HG03575 (cell line): Measurements from ENCODE around the gene TRIOBP.

Source experiments
- ATAC-seq: cut with Tn5 transposase; IDR thresholded peaks from one replicate; pipeline ENCODE4 v1.9.1; 2021; ENCODE audit not compliant: unreplicated experiment, insufficient number of reproducible peaks, low FRiP score; ENCODE audit errors: extremely low read depth

Gene TRIOBP

DNA sequence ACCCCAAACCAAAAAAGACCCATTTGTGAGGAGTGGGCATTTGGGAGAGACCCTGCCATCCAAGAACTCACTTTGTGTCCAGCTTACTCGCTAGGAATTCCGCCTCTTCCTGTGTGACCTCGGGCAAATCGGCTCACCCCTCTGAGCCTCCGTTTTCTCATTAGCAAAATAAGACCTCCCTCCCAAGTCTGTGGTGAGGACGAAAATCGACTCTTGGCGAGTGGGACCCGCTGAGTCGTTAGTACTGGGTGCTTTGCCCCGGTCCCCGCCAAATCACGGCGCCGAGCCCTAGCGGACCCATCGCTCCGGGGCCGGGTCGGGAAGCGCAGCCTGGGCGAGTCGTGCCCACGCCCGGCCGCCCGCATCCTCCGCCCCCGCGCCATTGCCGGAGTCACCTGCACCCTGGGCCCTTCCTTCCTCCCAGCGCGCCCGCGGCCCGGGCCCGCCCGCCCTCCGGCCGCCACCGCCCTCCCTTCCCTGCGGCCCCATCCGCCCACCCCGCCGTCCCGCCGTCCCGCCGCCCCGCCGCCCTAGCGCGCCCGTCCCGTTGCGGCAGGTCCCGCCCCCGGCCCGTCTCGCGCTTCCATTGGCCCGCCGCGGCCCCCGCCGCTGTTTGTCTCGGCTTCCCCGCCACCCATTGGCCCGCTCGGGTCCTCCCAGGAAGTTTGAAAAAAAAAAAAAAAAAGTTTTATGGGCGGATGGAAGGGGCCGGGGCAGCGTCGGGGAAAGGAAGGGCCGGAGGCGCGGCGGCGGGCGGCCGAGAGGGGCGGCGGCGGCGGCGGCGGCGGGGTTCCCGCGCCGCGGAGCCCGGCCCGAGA is 48.9 kb downstream of the TRIOBP start:
- no peak for ATAC-seq

DNA sequence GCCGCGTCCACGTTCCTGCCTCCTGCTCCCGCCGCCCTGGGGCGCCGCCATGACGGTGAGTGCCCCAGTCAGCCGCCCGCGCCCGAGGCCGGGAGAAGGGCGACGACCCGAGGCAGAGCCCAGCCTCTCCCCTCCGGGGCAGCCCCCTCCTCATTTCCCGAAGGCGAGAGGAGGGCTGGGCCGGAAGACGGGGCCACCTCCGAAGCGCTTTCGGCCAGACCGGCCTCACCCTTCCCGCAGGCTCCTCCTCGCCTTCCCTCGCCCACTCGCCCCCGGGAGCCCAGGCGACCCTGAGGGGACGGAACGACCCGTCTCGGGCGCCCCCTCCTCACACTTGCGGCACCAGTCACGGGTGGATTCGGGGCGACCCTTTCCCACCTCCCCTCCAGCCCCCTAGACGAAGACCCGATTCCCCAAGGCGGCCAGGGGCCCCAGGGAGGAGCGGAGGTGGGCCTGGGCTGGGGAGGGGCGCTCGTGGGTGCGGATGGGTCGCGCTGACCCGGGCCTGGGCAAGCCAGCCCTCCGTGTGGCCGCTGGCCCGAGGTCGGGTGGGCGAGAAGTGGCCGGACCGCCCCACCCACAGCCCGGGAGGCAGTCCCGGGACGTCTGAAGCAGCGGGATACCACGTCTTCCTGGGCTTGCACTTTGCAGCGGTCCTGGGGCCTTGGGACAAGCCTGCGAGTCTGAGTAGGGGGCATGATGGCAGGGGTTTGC is 49.7 kb downstream of the TRIOBP start:
- no peak for ATAC-seq

DNA sequence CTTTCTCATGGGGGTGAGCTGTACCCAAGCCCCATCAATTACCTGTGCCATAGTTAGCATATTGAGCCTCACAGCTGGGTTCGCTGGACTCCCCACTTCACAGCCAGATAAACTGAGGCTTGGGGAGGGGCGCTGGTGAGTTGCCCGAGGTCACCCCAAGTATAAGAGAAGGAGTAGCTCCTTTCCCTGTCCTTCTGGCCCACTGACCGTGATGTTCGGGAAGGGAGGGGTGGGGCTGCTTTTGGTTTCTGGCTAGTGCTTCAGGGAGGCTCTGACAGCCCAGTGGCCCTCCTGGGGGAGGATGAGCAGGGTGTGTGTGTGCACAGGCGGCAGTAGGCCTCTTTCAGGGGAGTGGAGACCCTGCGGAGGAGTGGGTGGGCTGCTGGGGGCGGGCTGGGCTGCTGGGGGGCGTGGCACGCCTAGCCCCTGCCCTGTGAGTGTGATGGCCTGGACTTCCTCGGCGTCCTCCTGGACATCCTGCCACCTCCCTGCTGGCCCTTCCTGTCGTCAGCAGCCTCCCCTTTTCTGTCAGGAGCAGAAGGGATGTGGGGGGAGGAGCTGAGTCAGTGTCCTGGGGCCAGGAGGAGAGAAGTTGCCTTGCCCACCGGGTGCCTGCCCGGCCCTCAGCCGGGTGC is 50.3 kb downstream of the TRIOBP start:
- ATAC-seq, result no peak

DNA sequence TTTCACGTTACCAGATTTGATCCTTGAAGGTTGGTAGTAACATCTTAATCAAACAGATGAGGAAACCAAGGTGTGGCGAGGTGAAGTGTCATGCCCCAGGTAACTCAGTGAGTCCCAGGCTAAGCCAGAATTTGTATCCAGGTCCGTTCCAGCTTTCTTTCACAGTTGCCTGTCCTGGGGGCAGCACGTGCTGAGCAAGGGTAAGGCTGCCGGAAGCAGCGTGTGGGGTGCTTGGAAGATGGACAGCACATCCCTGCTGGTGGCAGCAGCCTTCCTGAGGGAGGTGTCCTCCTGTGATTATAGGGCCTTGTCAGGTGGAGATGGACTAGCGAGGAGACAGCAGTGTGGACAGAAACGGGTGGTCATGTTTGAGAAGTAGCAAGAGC is 50.9 kb downstream of the TRIOBP start:
- ATAC-seq, result no peak

DNA sequence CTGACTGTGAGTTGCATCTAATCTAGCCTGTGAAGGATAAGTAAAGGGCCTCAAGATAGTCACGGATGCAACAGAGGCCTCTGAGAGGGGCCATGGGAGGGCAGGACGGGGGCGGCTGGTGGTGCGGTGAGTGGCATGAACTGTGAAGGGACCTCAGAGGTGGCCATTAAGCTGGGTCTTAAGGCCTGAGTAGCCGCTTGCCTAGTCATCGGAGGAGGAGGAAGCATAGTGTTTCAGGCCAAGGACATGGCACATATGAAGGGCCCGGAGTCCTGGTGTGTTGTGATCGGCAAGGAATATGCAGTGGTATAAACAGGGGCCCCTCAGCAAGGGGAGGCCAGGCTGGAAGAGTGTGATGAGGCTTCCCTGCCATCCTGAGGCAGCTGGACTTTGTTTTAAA is 51.8 kb downstream of the TRIOBP start:
- no peak for ATAC-seq

DNA sequence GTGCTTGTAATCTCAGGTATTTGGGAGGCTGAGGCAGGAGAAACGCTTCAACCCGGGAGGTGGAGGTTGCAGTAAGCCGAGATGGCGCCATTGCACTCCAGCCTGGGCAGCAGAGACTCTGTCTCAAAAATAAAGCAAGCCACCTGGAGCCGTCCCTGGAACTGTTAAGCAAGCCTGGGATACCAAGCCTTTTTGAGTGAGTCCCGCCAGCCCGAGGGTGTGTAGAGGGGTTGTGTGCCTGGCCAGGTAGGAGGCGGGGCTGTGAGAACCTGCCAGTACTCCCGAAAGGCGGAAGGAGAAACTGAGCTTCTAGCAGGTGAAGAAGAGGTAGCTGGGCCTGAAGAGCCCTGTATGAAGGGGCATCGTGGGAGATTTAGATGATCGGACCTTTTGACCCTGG is 52.4 kb downstream of the TRIOBP start:
- no peak for ATAC-seq

DNA sequence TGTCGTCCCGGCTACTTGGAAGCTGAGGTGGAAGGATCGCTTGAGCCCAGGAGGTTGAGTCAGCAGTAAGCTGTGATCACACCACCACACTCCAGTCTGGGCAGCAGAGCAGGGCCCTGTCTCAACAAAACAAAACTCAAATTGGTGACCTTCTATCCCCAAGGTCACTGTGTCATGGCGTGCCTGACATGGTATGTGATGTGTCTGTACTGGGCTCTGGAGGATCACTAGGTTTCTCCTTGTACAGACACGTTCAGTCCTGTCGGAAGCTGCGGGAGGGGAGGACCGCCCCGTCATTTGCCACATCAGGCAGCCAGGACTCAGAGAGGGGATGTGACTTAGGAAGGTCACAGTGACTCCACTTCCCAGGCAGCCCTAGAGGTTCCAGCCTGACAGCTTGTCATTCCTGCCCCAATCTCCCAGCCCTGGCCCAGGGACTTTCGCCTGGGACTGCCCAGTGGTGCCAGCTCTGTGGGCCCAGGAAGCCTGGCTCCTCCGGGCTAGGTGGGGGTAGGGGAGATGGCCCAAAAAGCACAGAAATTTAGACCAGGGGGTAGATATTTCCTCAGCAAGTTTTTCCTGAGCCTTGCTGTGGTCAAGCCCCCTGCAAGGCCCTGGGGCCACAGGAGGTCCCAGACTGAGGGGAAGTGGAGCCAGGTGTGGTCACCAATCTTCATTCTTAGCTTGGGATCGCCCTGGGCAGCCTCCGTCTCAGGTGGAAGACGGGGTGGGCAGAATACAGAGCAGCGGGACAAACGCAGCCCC is 53.2 kb downstream of the TRIOBP start:
- no peak for ATAC-seq

DNA sequence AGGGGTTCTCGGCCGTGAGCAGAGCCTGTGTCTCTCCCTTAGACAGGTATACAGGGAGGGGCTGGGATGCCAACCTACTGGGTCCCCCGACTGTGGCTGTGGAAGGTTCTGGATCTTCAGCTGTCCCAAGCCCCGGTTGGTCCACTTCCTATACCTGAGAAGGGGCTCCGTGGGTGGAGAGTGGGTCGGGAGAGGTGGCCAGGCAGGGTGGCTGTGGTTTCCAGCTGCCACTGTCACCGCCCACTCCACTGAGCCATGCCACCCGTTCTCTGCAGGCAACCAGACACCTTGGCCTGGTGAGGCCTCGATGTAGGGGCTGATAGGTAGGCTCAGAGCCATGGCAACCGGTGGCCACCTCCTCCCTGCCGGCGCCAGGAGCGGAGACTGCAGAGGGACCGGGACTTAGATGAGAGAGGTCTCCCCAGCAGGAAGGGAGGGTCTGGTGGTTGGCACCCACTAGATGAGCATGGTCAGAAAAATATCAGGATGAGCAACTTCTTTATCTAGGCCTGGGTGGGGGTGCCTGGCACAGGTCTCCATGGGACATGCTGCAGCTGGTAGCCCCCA is 53.8 kb downstream of the TRIOBP start:
- no peak for ATAC-seq

DNA sequence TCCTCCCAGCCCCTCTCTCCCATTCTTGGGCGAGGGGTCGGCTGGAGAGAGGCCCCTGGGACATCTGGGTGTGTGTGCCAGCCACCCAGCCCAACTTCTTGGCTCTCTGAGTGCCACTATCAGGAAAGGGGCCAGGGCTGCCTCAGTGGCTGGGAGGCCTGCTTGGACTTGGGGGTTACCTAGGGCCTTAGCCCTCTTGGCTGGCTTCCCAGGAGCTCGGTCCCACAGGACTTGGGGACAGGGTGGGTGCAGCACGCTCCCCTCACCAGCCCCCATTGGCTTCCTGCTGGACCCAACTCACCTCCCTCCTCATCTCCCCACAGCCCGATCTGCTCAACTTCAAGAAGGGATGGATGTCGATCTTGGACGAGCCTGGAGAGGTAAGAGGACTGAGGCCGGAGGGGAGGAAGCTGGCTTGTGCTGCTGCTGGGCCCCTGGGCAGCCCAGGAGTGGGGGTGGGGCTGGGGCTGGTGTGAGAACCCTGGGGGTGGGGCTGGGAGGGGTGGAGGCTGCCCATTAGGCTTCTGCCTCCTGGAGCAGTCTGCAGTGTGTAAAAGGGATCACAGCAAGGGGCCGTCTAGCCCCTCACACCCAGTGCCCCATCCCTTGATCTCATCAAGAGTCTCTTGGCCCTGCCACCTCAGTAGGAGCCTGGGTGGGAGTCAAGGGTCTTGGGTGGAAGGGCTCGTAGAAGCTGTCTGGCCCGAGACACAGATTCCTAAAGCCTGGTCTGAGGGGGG is 54.8 kb downstream of the TRIOBP start:
- no peak for ATAC-seq

DNA sequence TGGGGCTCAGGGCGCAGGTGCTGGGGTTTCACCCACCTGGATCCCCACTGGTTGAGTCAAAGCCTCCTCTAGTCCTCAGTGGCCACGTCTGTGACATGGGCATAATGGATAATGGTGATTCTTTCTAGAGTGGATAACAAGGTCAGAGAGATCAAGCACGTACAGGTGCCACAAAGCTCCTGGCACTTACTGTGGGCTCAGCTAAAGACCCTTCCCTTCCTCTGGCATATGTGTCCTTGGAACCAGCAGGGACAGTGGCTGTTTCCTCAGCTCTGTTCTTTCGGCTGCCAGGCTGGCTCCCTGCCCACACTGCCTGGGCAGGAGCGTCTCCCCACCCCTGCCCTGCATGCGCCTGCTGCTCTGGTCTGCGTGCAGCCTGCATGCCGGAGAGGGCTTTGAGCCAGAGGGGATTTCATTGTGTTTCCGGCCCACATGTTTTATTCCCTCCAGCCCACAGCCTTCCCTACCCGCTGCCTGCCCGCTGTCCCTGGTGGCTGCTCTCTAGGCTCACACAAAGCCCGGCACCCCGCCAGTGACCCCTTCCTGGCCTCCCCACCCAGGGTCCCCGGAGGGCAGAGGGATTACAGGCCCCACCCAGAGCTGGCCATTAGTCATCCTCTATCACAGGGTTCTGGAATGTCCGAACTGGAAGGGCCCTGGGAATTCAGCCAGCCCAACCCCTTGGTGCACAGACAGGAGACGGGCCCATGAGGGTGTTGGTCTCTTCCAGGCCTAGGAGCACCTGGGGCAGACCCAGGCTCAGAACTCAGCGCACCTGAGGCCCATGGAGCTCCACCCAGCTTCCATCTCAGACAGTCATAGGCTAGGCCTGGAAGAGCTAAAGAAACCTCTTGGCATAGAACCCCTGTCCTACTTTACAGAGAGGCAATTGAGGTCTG is 55.6 kb downstream of the TRIOBP start:
- no peak for ATAC-seq

DNA sequence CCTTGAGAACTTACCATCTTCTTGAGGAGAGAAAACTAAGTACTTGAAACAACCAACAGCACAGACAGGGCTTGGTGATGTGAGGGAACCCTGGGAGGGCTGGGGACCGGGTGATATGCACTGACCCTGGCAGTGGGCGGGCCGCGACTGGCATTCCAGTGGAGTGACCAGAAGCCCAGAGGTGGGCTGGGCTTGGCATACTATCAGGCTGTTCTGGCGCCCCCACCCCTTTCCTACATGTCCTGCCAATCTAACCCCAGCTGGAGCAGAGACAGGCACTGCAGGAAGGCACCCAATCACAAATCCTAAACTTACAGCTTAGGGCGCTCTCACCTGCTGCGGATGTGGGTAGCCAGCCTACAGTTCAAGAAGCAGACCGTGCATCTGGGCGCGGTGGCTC is 56.9 kb downstream of the TRIOBP start:
- ATAC-seq, result no peak

DNA sequence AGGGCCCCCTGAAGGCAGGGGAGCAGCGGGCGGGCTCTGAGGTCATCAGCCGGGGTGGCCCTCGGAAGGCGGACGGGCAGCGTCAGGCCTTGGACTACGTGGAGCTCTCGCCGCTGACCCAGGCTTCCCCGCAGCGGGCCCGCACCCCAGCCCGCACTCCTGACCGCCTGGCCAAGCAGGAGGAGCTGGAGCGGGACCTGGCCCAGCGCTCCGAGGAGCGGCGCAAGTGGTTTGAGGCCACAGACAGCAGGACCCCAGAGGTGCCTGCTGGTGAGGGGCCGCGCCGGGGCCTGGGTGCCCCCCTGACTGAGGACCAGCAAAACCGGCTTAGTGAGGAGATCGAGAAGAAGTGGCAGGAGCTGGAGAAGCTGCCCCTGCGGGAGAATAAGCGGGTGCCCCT is 60.8 kb downstream of the TRIOBP start:
- ATAC-seq, result no peak

DNA sequence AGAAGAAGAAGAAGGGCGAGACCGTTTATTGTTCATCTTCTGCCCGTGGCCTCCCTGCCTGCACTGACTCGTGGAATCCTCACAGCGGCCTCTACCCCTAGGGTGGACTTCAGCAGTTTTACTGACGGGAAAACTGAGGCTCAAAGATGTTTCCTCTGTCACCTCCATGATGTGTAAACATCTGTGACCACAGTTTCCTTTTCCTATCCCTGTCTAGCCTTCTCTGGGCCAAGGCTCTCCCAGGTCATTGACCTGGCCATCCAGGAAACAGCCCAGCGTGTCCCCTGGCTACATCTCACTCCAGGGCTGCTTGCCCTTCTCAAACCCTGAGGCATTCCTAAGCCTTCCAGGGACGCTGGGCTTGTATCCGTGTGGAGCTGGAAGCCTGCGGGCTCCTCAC is 61.8 kb downstream of the TRIOBP start:
- ATAC-seq, result no peak

DNA sequence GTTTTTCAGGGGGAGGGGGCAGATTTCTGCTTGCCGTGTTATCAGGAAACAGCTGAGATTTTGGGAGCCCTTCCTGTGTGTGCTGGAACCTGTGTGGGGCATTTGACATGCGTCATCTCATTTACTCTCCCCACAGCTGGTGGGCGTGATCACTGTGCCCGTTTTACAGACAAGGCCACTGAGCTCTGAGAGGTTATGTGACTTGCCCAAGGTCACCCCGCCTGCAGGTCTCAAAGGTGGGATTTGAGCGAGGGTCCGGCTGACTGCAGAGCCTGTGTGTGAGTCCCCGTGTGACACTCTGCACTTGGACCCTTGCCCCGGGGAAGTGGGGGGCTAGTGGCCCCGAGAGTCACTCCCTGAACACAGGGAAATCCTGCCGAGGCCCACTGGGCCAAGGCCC is 62.4 kb downstream of the TRIOBP start:
- ATAC-seq, result no peak

DNA sequence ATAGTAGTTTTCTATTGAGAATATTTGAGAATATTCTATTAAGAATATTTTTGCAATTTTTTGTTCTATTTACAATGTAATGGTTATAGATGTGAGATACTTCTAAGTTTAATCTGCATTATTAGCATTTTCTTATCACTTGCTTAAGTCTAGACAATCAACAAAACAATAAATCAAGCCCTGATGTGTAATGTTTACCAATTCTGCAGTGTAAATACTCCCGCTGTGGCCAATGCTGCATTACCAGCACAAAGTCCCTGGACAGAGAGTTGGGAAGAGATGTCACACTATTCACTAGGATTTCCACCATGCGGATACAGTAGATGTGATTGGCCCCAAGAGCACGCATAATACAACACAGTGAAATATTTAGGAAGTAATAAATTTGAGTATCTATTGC is 63.3 kb downstream of the TRIOBP start:
- no peak for ATAC-seq

DNA sequence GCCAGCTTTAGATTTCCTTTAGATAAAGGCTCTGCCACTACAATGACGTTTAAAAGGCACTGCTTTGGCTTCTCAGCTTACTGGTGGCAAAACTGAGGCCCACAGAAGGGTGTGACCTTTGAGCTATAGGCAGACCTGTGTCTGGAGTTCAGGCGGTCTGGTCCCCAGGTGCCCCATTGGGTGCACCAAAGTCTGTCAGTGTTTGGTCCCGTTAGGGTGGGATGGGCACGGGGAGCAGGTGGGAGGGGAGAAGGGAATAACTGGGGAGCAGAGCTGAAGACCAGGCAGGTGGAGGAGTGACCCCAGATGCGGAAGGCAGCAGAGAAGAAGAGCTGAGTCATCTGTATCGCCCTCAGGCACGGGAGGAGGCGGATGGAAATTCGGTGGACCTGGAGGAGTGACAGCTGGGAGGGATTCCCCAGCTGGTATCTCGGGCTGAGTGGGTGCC is 65.6 kb downstream of the TRIOBP start:
- no peak for ATAC-seq

DNA sequence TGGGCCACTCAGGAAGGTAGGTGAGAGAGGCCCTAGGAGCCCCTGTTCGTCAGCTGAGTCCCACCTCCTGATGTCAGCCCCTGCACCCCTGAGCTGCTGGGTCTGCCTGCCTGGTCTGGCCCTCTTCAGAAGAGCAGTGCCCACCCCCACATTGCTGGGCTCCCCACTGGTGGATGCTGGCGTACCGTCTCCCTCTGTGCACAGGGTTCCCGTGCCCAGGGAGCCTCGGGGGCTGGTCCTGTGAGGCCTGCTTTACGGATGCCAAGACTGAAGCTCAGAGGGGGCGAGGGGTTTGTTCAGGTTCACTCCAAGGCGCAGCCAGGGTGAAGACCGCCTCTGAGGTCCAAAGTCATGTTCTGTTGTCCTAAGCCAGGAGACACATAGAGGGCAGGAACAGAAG is 66.2 kb downstream of the TRIOBP start:
- no peak for ATAC-seq

DNA sequence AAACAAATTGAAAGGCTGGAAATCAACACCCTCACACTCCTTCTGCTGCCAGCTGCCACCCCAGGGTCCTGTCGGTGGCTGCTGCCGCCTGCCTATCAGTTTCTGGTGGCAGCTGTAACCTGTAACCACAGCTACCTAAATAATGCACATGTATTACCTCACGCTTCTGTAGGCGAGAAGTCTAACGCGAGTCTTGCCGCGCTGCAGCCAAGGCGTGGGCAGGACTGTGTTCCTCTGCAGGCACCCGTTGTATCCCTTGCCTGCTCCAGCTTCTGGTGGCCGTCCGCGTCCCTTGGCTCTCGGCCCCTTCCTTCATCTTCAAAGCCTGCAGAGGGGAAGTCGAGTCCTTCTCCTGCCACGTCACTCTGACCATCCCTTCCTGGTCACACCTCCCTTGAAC is 66.8 kb downstream of the TRIOBP start:
- ATAC-seq, result no peak
